WTC11 (cell line): Measurements from ENCODE around the gene ATPAF2. TPM values are rescaled to one million over a fixed set of nuclear protein-coding genes. Genes with fewer than 3 reads are reported as not detected.
A peak's percentile ranks its signal among the peaks of the same experiment; 100 is the strongest.

Experiments
- ATAC-seq: fragments of 200-7000 bp; cut with Tn5 transposase; 2 replicates; pipeline ENCODE4 v1.10.0; 2021; ENCODE audit warnings: mild to moderate bottlenecking, moderate library complexity
- Bru-seq: library from RNA; stranded (reverse); fragments of 400-500 nt; gene quantifications from one replicate; lab custom pipeline; 2021; lab: Mats Ljungman, UMichigan
- CTCF ChIA-PET: fragments of 300-600 bp; sonication (Branson Sonifier 250); formaldehyde crosslinking; loops from one replicate; lab custom pipeline; 2021; ENCODE audit warnings: antibody characterized with exemption; lab: Charles Lee
- POLR2A ChIA-PET: fragments of 350-600 bp; sonication (Branson Sonifier 250); formaldehyde crosslinking; loops from one replicate; lab custom pipeline; 2021; ENCODE audit warnings: antibody characterized with exemption; lab: Charles Lee
- DNase-seq: peaks from one replicate; pipeline ENCODE4 v3.0.0; 2021; ENCODE audit warnings: low spot score
- H3K27ac Mint-ChIP-seq: 2 replicates; pipeline ENCODE4 v1.8.0; 2021; ENCODE audit warnings: mixed read lengths
- H3K27me3 Mint-ChIP-seq: 2 replicates; pipeline ENCODE4 v1.8.0; 2021; ENCODE audit warnings: low read depth, mild to moderate bottlenecking, moderate library complexity, mixed read lengths
- H3K36me3 Mint-ChIP-seq: 2 replicates; pipeline ENCODE4 v1.8.0; 2021; ENCODE audit warnings: mixed read lengths
- H3K4me1 Mint-ChIP-seq: 2 replicates; pipeline ENCODE4 v1.8.0; 2022; ENCODE audit warnings: mixed read lengths
- H3K4me3 Mint-ChIP-seq: 2 replicates; pipeline ENCODE4 v1.8.0; 2021; ENCODE audit warnings: mild to moderate bottlenecking, moderate library complexity, mixed read lengths
- H3K9me3 Mint-ChIP-seq: 2 replicates; pipeline ENCODE4 v1.8.0; 2021; ENCODE audit warnings: mixed read lengths
- CBFB ChIP-seq: sonication (generic); formaldehyde crosslinking; IDR thresholded peaks from 2 replicates; pipeline ENCODE4 v1.8.1; 2022; ENCODE audit warnings: mild to moderate bottlenecking, low read depth, missing genetic modification reagents
- CREM ChIP-seq: sonication (generic); formaldehyde crosslinking; IDR thresholded peaks from 2 replicates; pipeline ENCODE4 v1.8.1; 2022; ENCODE audit warnings: mild to moderate bottlenecking, missing genetic modification reagents, moderate library complexity
- FOXP1 ChIP-seq: sonication (generic); formaldehyde crosslinking; IDR thresholded peaks from 2 replicates; pipeline ENCODE4 v1.8.0; 2022; ENCODE audit warnings: missing genetic modification reagents, mild to moderate bottlenecking, moderate library complexity, borderline replicate concordance
- MYBL2 ChIP-seq: sonication (generic); formaldehyde crosslinking; IDR thresholded peaks from 2 replicates; pipeline ENCODE4 v1.8.1; 2023; ENCODE audit warnings: mild to moderate bottlenecking, moderate library complexity, missing genetic modification reagents
- NFATC4 ChIP-seq: fragments of 250-450 bp; sonication (Bioruptor Pico); IDR thresholded peaks from 2 replicates; pipeline ENCODE4 v1.9.0; 2021; ENCODE audit warnings: mild to moderate bottlenecking
- OVOL2 ChIP-seq: fragments of 250-450 bp; sonication (Bioruptor Pico); IDR thresholded peaks from 2 replicates; pipeline ENCODE4 v1.9.0; 2021; ENCODE audit warnings: mild to moderate bottlenecking, borderline replicate concordance
- RELA ChIP-seq: sonication (generic); formaldehyde crosslinking; IDR thresholded peaks from 2 replicates; pipeline ENCODE4 v1.8.1; 2022; ENCODE audit warnings: missing genetic modification reagents, mild to moderate bottlenecking, borderline replicate concordance
- SP1 ChIP-seq: sonication (generic); formaldehyde crosslinking; conservative IDR thresholded peaks from 2 replicates; pipeline ENCODE4 v1.8.1; 2022; ENCODE audit warnings: missing genetic modification reagents
- TEAD1 ChIP-seq: sonication (generic); formaldehyde crosslinking; IDR thresholded peaks from 2 replicates; pipeline ENCODE4 v1.8.0; 2022; ENCODE audit warnings: mild to moderate bottlenecking, missing genetic modification reagents
- long read RNA-seq, 3 experiments: library from RNA in 1 of 3; library from capped mRNA in 1 of 3; library from polyadenylated mRNA in 1 of 3; unstranded in 2 of 3; stranded (forward) in 1 of 3; transcript quantifications; one replicate each; pipeline ENCODE4 v2.0.0, GENCODE V29; 2021
- total RNA-seq: library from RNA; stranded (reverse); gene quantifications from 3 replicates; pipeline ENCODE4 v1.2.3, GENCODE V29; 2021
- TF ChIP-seq, protein P1 (sequence below): sonication (generic); formaldehyde crosslinking; IDR thresholded peaks from 2 replicates; pipeline ENCODE4 v1.8.1; 2022; ENCODE audit warnings: low read depth, missing genetic modification reagents, borderline replicate concordance
- TF ChIP-seq, protein P2 (sequence below): sonication (generic); formaldehyde crosslinking; IDR thresholded peaks from 2 replicates; pipeline ENCODE4 v1.8.0; 2023; ENCODE audit warnings: missing genetic modification reagents
- TF ChIP-seq, protein P3 (sequence below): sonication (generic); formaldehyde crosslinking; IDR thresholded peaks from 2 replicates; pipeline ENCODE4 v1.8.0; 2022; ENCODE audit warnings: missing genetic modification reagents
- TF ChIP-seq, protein P4 (sequence below): sonication (generic); formaldehyde crosslinking; IDR thresholded peaks from 2 replicates; pipeline ENCODE4 v1.8.1; 2022; ENCODE audit warnings: mild to moderate bottlenecking, moderate library complexity, missing genetic modification reagents
- TF ChIP-seq, protein P5 (sequence below): sonication (generic); formaldehyde crosslinking; IDR thresholded peaks from 2 replicates; pipeline ENCODE4 v1.8.0; 2023; ENCODE audit warnings: missing genetic modification reagents, mild to moderate bottlenecking, borderline replicate concordance
- TF ChIP-seq, protein P6 (sequence below): fragments of 250-450 bp; sonication (Bioruptor Pico); IDR thresholded peaks from 2 replicates; pipeline ENCODE4 v1.9.0; 2021; ENCODE audit warnings: moderate library complexity, mild to moderate bottlenecking, inconsistent platforms, borderline replicate concordance
- TF ChIP-seq, protein P7 (sequence below): sonication (generic); formaldehyde crosslinking; IDR thresholded peaks from 2 replicates; pipeline ENCODE4 v1.8.1; 2023; ENCODE audit warnings: mild to moderate bottlenecking, missing genetic modification reagents

The ATPAF2 gene
- total RNA-seq: 32.2 to 36.8 TPM (median 33.5 TPM) in 3 replicates
- percentile 63 among the genes with signal in this experiment for Bru-seq, nascent RNA
- long read RNA-seq, experiment 1, transcript ATPAF2-206 (8 exons, 1,564 nt): major isoform, 49 of 74 reads
- long read RNA-seq, experiment 1, partial matches to known transcripts: 6 of 74 reads
- long read RNA-seq, experiment 1, other reads (novel, unspliced or antisense): 18 of 74 reads
- long read RNA-seq, experiment 2, partial matches to known transcripts: 3 of 44 reads
- long read RNA-seq, experiment 2, other reads (novel, unspliced or antisense): 40 of 44 reads
- long read RNA-seq, experiment 3, transcript ATPAF2-206 (8 exons, 1,564 nt): major isoform, 45 of 54 reads
- long read RNA-seq, experiment 3, partial matches to known transcripts: 1 of 54 reads
- long read RNA-seq, experiment 3, other reads (novel, unspliced or antisense): 8 of 54 reads

DNA sequence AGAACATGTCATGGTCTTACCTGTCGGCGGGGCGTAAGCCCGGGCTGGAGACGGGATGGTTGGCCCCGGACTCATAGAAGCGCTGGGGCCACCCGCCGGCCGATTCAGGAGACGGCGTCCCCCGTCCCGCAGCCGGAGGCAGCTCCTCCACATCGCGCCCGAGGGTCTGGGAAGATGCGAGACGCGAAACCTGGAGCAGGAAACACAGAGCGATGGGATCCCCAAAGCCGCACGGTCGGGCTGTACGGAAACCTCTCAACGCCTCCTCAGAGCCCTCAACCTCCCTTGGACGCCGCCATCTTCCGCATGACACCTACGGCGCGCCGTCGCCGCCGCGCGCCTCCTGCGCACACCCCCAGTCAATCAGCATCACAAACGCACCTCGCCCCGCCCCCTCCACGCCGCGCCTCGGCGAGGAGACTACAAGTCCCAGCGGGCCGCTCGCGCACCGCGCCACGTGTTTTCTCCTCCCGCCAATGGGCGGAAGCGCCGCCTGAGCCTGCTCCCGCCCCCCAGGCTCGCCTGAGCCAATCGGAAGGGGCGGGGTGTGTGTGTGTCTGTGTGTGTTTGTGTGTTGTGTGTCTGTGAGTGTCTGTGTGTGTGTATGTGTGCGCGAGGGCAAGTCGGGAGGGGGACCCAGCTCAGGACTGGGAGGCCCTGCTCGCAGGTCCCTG is at the start of gene ATPAF2, which contains the start of gene GID4:
Gene ATPAF2, minus strand, starts transcription at position 308 of the 674 bp plus-strand sequence. Its CDS starts 155 bp downstream, at position 153.
Gene GID4, plus strand, starts transcription at position 548 of the 674 bp plus-strand sequence. Its CDS starts 57 bp downstream, at position 605.
- Mint-ChIP-seq H3K27me3 (no peaks in the 10 kb centered on the region; the same call in 1 of the 2 replicates), H3K9me3 (no peaks in the 10 kb centered on the region), H3K4me3 (peak within 1 kb of the TSS; percentile 94), H3K36me3 (no peaks in the 10 kb centered on the region), H3K27ac (peak within 1 kb of the TSS; percentile 73), H3K4me1 (peaks cover 29% of the 10 kb centered on the region)
- DNase-seq (peak; percentile 100), ATAC-seq (peak; percentile 91)
- ChIA-PET CTCF (interaction anchor here (1.1 kb wide), 1 partner anchor 34 kb away, joined by 3 read pairs; no protein-coding TSS in a partner anchor), POLR2A (no interaction called here)
- TF ChIP-seq FOXP1 (CRISPR knock-in tag) (peak; percentile 79; the same call in 1 of the 2 replicates), NFATC4 (CRISPR knock-in tag) (no peak), TEAD1 (CRISPR knock-in tag) (no peak), SP1 (CRISPR knock-in tag) (peak; percentile 98), RELA (CRISPR knock-in tag) (no peak), MYBL2 (0 out of 2 replicates have a peak, but pooled peaks have one; percentile 62), CBFB (CRISPR knock-in tag) (peak; percentile 59; the same call in 1 of the 2 replicates), CREM (peak; percentile 90; the same call in 1 of the 2 replicates), OVOL2 (CRISPR knock-in tag) (no peak)
- TF ChIP-seq, protein P1, sequence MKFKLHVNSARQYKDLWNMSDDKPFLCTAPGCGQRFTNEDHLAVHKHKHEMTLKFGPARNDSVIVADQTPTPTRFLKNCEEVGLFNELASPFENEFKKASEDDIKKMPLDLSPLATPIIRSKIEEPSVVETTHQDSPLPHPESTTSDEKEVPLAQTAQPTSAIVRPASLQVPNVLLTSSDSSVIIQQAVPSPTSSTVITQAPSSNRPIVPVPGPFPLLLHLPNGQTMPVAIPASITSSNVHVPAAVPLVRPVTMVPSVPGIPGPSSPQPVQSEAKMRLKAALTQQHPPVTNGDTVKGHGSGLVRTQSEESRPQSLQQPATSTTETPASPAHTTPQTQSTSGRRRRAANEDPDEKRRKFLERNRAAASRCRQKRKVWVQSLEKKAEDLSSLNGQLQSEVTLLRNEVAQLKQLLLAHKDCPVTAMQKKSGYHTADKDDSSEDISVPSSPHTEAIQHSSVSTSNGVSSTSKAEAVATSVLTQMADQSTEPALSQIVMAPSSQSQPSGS (CRISPR knock-in tag): no peak
- TF ChIP-seq, protein P2, sequence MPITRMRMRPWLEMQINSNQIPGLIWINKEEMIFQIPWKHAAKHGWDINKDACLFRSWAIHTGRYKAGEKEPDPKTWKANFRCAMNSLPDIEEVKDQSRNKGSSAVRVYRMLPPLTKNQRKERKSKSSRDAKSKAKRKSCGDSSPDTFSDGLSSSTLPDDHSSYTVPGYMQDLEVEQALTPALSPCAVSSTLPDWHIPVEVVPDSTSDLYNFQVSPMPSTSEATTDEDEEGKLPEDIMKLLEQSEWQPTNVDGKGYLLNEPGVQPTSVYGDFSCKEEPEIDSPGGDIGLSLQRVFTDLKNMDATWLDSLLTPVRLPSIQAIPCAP: 0 out of 2 replicates have a peak, but pooled peaks have one; percentile 23
- TF ChIP-seq, protein P3, sequence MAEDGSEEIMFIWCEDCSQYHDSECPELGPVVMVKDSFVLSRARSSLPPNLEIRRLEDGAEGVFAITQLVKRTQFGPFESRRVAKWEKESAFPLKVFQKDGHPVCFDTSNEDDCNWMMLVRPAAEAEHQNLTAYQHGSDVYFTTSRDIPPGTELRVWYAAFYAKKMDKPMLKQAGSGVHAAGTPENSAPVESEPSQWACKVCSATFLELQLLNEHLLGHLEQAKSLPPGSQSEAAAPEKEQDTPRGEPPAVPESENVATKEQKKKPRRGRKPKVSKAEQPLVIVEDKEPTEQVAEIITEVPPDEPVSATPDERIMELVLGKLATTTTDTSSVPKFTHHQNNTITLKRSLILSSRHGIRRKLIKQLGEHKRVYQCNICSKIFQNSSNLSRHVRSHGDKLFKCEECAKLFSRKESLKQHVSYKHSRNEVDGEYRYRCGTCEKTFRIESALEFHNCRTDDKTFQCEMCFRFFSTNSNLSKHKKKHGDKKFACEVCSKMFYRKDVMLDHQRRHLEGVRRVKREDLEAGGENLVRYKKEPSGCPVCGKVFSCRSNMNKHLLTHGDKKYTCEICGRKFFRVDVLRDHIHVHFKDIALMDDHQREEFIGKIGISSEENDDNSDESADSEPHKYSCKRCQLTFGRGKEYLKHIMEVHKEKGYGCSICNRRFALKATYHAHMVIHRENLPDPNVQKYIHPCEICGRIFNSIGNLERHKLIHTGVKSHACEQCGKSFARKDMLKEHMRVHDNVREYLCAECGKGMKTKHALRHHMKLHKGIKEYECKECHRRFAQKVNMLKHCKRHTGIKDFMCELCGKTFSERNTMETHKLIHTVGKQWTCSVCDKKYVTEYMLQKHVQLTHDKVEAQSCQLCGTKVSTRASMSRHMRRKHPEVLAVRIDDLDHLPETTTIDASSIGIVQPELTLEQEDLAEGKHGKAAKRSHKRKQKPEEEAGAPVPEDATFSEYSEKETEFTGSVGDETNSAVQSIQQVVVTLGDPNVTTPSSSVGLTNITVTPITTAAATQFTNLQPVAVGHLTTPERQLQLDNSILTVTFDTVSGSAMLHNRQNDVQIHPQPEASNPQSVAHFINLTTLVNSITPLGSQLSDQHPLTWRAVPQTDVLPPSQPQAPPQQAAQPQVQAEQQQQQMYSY (CRISPR knock-in tag): peak; percentile 84
- TF ChIP-seq, protein P4, sequence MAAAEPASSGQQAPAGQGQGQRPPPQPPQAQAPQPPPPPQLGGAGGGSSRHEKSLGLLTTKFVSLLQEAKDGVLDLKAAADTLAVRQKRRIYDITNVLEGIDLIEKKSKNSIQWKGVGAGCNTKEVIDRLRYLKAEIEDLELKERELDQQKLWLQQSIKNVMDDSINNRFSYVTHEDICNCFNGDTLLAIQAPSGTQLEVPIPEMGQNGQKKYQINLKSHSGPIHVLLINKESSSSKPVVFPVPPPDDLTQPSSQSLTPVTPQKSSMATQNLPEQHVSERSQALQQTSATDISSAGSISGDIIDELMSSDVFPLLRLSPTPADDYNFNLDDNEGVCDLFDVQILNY (CRISPR knock-in tag): peak; percentile 64
- TF ChIP-seq, protein P5, sequence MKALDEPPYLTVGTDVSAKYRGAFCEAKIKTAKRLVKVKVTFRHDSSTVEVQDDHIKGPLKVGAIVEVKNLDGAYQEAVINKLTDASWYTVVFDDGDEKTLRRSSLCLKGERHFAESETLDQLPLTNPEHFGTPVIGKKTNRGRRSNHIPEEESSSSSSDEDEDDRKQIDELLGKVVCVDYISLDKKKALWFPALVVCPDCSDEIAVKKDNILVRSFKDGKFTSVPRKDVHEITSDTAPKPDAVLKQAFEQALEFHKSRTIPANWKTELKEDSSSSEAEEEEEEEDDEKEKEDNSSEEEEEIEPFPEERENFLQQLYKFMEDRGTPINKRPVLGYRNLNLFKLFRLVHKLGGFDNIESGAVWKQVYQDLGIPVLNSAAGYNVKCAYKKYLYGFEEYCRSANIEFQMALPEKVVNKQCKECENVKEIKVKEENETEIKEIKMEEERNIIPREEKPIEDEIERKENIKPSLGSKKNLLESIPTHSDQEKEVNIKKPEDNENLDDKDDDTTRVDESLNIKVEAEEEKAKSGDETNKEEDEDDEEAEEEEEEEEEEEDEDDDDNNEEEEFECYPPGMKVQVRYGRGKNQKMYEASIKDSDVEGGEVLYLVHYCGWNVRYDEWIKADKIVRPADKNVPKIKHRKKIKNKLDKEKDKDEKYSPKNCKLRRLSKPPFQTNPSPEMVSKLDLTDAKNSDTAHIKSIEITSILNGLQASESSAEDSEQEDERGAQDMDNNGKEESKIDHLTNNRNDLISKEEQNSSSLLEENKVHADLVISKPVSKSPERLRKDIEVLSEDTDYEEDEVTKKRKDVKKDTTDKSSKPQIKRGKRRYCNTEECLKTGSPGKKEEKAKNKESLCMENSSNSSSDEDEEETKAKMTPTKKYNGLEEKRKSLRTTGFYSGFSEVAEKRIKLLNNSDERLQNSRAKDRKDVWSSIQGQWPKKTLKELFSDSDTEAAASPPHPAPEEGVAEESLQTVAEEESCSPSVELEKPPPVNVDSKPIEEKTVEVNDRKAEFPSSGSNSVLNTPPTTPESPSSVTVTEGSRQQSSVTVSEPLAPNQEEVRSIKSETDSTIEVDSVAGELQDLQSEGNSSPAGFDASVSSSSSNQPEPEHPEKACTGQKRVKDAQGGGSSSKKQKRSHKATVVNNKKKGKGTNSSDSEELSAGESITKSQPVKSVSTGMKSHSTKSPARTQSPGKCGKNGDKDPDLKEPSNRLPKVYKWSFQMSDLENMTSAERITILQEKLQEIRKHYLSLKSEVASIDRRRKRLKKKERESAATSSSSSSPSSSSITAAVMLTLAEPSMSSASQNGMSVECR (CRISPR knock-in tag): no peak; the same call in 1 of the 2 replicates
- TF ChIP-seq, protein P6, sequence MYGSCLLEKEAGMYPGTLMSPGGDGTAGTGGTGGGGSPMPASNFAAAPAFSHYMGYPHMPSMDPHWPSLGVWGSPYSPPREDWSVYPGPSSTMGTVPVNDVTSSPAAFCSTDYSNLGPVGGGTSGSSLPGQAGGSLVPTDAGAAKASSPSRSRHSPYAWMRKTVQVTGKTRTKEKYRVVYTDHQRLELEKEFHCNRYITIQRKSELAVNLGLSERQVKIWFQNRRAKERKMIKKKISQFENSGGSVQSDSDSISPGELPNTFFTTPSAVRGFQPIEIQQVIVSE (CRISPR knock-in tag): no peak
- TF ChIP-seq, protein P7, sequence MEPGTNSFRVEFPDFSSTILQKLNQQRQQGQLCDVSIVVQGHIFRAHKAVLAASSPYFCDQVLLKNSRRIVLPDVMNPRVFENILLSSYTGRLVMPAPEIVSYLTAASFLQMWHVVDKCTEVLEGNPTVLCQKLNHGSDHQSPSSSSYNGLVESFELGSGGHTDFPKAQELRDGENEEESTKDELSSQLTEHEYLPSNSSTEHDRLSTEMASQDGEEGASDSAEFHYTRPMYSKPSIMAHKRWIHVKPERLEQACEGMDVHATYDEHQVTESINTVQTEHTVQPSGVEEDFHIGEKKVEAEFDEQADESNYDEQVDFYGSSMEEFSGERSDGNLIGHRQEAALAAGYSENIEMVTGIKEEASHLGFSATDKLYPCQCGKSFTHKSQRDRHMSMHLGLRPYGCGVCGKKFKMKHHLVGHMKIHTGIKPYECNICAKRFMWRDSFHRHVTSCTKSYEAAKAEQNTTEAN (CRISPR knock-in tag): no peak
